DMS114 treated with DMSO at 0.1 percent for 48 hours (cell line): ENCODE data around the gene RPS6KA2.

Experiments used
- DNase-seq: peaks from one replicate; lab custom pipeline; 2025; ENCODE audit not compliant: unreplicated experiment; lab: John Stamatoyannopoulos, UW

The RPS6KA2 gene

DNA sequence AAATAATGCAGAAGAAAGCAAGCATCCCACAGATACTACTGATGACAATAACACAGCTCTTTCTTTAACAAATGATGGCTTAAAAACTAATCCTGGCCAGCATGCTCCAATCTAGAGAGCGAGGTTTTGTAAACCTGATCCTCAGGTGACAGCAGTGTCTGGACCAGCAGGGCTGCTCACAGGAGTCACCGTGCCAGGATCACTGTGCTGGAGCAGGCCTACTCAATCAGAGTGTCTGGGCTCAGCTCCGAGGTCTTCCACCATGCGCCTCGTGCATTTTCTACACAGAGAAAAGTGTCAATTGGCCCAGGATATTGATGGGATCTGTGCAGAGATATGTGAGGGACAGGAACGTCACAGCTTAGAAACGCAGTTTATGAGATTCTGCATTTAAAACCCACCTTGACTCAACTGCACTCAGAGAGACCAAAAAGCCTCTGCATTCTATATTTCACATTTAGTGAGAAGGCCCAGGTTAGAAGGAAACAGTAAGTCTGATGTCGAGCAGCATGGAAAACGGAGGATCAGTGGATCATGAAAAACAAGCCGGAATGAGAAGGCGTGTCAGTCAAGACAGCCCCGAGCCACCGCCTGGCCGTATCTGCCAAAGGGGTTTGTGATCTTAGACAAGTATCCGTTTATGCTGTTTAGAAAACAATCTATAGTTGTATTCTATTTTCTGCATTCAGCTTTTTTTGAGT lies 48.4 kb downstream of the RPS6KA2 start:
- no peak for DNase-seq

DNA sequence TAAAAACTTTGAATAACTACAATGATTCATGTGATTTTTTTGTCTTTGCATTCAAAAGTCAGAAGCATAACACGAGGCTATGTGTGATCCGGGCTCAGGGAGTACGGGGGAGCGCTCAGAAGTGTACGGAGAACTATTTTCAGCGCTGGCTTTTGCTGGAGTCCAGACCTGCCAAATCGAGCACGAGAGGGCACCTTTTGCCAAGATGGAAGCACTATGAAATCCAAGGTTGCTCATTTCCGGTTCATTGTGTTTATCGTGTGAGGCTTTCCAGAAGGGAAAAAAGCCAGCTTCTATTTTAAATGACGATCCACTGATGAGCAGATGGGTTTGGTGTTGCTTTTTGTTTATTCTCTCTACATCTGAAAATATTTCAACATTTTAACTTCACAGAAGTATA lies 51.8 kb downstream of the RPS6KA2 start:
- no peak for DNase-seq

DNA sequence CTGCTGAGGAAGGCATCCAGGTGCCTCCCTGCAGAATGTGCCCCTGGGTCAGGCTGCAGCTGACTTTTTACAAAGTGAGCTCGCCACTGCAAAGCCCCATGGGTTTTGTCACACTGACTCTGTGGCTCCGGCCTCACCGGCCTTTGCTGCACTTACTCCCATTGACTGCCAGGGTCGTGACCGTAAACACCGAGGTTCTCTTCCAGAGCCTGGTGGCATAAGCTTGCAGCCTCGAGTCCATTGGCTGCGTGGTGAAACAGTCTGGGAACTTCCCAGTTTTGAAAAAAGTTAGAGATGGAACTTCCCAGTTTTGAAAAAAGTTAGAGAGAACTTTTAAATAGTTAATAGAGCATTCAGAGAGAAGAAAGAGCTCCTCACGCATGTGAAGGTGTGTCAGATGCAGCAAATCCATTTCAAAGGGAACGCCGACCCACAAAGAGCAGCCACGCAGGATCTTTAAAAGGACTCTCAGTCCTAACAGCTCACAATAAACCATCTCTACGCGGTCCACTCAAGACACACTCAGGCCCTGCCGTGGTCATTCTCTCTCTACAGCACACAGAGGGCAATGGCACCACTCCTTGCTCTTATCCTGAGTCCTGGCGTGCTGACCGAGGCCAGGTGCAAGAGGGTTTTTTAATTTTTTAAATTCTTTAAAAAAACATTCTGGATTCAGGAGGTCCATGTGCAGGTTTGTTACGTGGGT lies 53.4 kb downstream of the RPS6KA2 start:
- no peak for DNase-seq

DNA sequence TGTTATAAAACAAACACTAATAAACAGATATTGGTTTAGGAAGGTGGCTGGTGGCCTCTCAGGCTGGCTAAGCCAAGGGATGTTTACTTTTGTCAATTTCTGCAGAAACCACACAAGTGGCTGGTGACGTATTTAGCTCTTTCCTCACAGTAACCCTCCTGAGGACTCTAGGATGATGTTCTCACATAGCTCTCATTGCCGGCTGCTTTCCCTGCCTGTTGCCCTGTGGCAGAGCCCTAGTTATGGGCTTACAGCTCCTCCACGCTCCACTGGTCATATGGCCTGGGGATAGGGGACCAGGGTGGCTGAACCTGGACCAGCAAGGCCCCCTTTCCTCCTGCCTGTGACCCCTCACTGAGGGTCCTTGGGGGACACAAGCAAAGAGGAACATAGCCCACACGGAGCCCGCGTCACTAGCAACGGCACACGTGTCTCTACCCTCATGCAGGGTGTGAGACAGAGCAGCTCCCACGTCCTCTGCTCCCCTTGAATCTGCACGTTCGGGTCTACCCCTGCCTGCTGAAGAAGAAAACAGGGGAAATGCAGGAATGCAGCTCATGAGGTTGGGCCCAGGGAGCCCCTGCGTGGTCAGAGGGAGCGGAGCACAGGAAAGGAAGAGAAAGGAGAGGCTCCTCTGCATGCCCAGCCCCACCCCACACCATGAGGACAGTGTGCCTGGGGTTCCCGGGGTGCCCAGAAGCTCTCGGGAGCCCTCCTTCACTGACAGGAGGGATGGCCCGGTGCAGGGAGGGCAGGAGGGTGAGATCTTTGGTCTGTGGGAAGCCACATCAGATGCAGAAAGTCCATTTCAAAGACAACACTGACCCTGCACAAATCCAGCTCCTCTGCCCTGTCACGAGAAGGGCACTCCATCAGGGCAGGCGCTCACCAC lies 54.4 kb downstream of the RPS6KA2 start:
- DNase-seq = no peak

DNA sequence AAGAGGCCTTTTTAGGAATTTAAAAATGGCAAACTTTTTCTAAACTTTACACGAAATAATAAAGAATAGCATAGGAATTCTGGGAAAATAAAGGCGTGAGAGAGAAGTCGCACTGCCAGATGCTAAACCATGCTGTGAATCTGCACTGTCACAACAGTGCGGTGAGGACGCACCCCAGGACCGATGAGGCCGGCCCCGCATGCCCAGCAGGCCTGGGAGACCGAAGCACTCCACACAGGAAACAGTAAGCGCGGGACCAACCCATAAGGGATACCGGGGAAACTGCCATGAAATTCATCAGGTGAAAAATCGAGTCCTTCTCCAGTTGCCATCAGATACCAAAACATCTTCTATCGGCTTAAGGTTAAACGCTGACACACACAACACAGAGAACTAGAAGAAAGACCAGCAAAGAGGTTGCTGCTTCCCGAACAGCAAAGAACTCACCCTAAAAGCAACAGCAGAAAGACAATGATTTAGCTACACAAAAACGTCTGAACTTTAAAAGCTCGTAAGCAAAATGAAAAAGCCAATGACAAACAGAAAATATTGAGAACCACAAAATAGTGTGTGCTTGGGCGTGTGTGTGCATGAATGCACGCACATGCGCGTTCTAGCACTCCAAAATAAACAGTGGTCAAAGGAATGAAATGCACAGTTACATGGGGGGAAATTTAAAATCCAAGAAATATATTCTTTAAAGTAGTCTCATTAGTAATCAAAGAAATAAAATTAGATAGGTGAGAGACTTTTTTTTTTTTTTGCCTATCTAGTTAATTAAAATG lies 55.9 kb downstream of the RPS6KA2 start:
- DNase-seq = no peak

DNA sequence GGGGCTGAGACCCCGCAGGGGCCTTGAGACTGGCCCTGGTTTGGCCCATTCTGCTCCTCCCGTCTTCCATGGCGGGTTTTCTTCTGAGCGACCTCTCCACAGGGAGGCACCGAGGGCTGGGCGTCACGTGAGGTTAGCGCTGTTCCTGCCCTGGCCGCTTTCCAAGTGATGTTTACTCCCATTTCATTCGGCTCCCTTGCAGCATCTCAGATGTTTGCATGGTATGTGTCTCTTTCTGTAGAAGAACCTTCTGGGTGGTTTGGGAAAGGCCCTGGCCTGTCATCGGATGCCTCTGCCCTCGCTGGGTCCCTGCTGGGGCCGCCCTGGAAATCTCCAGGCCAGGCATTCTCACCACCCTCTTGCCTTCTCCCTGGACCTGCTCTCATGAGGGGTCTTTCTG lies 57.8 kb downstream of the RPS6KA2 start:
- no peak for DNase-seq

DNA sequence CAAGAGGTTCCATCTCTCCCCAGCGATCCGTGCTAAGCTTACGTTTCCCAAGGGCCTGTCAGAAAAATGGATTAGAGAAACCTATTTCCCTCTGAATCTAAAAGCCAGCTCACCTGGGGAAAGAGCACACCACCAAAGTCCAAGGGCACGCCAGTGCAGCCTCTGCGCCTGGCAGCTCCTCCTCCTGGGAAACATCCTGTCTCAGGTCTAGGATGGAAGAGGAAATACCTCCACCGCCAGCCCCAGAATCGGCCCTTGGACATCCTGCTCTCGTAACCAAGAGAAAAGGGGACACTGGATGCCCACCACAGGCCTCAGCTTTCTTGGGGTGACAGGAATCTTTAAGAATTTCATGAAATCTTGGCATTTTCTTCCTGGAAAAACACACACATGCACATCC lies 59.2 kb downstream of the RPS6KA2 start:
- DNase-seq = no peak

DNA sequence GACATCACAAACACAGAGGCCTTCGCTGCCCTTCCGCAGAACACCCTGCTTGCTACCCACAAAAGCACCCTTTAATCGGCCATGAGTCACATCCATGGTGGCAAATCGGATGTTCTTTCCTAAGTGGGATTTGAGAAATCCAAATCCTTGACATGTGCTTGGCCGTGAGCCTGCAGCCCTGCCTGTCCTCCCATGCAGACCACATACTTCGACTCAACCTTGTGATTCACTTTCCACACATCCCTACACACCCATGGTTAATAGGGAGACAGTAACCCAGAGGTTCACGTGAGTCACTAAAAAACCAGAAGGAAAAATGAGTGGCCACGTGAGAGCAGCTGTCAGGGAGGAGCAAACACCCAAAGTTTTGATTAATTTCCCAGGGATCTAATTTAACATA lies 59.9 kb downstream of the RPS6KA2 start:
- no peak for DNase-seq

DNA sequence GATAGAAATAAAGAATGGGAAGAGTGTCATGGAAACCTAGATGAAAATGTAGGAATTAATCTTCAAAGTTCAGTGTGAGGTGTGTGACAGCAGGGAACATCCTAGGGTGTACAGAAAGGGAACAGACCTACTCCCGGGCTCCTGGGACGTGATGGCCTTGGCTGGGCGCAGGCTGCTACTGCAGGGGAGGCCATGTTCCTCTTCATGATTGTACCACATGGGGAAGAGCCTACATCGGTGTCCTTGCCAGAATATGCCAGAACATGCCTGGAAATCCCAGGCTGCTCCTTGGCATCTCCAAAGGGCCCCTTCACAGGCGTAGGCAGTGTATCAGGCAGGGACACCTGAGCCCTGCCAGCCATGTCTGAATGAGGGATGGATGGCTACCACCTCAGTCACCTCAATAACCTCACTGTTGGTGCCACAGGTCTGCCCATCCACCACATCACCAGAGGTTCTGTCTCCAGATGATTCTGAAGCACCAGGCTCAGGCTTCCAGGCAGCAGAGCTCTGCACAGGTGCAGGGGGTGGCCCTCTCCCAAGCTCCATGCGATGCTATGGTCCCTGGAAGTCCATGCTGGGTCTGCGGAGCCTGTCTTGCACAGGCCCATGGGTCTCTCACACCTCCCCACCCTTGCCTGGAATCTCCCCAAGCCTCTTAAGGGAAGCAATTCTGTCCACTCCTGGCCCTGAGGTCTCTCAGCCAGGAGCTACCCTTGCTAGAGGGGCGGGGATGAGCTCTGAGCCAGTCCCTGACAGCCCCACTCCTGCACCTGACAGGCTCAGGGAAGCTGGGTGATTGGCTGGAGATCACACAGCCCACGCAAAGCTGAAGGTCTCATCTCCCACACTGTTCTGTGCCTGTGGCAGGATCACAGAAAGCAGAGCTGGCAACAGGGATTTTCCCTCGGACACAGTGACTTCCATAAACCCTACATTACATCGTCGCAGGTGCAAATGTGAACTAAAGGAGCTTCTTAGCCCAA lies 60.7 kb downstream of the RPS6KA2 start:
- DNase-seq = no peak

DNA sequence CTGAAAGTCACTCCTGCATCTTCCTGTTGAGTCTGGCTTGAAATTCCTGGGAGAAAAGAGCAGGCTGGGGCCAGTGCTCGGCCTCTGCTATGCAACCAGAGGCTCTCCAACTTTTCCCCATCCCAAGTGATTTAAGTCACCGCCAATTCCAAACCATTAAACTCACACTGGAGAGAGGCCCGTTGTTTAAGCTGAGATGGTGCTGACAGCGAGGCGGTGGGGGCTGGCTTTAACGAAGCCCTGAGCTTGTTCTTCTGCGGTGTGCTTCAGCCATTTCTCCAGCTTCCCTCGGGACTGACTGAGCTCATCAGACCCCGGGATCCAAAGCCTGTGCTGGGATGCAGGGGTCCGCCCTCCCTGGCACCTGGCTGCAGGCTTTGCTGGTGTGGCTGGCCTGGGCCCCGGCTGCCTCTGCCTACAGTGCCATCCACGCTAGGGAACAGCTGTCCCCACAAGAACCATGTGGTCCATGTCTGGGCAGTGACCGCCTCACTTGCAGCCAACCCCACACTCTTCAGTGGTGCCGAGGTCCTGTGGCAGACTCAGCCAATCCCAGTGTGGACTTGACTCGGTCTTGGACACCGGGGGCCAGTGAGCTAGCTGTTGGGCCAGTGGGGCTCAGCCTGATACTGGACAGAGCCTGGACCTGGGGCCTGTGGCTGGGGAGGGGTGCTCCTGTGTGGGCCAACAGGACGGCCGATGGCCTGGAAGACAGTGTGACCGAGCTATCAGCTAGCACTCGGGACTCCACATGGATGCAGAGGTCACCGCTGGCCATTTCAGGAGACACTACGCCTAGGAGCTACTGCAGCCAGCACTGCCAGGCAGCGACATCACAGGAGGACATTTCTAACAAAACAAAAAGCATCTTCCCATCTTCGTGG lies 61.7 kb downstream of the RPS6KA2 start:
- DNase-seq = no peak

DNA sequence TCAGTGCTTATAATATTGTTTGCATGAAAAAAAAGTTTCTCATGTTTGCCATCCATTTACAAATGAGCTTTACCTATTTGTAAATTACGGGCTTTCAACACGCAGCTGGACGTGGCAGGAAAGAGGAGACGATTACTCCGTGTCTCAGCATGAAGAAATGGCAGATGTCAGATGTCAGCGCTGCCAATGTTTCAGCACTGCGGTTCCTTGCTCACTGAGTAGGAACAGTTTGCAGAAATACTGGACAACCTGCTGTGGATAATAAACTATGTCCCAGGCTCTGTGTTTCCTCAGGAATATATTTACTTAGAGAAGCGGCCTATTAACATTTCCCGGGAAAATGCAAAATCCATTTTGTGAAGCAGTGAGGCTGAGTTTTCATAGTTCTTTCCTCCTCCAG lies 63.2 kb downstream of the RPS6KA2 start:
- no peak for DNase-seq

DNA sequence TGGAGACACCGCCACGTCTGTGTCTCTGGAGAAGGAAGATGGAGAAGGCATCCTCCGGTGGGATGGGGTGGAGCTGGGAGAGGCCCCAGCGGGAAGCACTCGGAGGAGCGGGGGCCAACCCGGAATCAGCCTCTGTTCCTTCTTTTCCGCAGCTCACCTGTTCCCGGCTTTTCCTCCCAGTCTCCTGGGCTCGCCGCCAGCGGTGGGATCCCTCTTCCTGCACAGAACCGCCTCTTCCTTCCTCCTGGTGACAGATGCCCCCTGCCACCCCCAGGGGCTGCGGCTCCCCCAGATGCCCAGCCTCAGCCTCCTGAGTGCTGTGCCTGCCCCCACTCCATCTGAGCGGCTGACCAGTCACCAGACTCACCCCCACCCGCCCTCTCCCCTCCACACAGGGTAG lies 63.9 kb downstream of the RPS6KA2 start:
- DNase-seq = no peak

DNA sequence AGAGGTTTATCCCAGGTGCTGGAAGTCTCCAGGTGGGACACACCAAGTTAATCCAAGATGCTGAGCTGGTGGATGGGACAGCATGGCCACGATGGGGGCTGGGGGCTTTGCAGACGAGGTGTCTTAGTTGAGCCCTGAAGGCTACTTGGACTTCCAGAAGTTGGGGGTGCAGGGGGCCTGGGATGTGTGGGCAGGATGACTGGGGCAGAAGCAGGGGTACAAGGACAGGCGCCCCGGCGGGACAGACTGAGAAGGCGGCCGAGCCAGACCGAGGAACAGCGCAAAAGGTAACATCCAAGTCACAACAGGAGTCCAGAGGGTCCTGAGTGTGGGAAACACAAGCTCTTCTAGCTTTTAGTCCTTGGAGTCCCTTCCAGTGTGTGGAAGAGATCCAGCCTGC lies 64.3 kb downstream of the RPS6KA2 start:
- no peak for DNase-seq

DNA sequence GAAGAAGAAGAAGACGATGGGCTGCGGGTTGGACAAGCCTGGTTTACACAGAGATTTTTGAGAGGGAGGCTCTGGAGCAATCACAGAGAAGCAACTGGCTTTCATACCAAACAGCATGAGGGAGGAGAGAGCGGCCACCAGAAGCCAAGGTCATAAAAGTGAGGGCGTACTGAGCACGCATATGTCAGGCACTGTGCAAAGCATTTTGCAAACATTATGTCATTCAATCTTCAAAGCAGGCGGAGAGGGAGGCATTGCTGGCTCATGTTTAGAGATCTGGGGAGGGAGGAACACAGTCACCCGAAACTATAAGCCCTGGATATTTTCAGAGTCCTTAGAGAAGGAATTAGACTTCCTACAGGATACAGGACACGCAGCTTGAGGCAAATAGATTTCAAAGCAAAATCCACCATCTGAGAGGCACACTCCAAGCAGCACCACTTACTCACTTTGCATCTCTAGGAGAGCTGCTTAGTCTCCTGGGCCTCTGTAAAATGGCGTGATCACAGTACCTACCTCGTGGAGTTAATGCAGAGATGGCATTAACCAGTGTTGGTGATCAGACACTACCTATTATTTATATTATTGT lies 65.2 kb downstream of the RPS6KA2 start:
- DNase-seq = no peak

DNA sequence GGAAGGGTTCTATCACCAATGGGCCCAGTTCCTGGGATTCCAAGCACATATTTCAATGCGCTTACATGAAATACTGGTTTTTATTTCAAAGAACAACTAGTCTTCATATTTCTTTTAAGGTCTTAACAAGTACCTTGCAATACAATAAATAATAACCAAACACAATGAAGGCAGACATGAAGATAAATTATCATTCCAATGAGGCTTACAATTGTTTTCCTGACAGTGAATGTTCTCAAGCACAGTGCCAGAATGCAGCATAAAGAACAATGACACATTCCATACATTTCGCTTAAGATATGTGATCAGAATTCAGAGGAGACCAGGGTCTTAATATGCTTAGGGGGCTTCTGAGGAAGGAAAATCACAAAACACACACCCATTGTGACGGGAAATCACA lies 66.8 kb downstream of the RPS6KA2 start:
- DNase-seq = no peak

DNA sequence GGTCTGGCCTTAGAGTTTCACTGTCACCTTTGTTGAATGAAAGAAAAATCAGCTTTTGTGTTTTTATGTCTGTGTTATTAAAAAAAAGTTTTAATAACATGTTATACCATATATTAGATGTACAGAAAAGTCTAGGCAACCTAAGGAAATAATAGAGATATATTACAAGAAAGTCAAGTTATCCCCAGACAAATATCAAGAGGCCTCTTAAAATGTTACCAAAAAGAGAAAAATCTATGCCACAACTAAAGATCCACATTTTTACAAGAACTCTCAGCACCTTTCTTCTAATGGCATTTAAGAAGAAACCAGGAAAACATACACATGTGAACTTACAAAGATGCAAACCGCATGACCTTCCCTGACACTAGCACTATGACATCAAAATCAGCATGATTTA lies 67.4 kb downstream of the RPS6KA2 start:
- no peak for DNase-seq

DNA sequence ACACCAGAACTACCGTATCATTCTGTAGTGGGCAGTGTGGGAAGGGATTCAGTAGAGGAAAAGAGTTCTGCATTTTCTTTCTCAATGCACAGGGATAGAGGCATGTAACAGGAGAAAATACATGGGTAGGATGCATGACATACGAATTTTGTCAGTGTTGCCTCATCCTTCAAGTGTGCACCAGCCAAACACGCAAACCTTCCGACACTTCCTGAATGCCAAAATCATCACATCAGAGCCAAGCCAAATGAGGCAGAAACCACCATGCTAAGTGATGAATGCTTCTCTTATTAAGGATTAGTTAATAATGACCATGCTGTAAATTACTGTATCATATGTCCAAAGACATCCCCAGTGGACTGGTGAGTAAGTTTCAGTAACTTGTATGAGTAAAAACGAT lies 67.8 kb downstream of the RPS6KA2 start:
- no peak for DNase-seq

DNA sequence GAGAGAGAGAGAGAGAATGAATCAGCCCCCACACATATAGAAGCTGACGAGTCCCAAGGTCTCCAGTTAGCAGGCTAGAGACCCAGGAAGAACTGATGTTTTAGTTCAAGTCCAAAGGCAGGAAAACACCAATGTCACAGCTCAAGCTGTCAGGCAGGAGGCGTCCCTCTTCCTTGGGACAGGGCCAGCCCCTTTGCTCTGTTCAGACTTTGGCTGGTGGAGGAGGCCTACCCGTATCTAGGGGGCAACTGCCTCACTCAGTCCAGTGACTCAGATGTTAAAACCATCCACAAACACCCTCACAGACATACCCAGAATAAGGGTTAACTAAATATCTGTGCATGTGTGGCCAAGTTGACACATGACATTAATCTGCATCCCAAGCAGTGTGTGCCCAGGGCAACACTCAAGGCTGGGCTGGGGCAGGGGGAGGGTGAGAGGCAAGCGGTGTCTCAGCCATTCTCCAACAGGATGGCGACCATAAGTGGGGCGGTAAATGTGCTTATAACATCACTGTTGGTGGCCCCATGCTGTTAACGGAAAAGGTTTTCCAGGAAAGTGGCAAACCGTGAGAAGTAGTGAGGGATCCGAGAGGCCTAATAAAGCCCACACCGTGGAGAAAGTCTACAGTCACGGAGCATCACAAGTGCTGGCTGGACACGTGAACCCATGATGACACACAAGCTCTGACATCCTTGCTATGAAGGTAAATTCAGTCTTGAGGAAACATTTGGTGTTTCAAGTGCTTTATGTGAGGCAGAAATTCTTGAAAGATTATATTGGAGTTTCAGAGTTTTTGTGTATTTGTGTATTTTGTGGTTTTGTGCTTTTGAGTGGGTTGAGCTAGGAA lies 68.7 kb downstream of the RPS6KA2 start:
- DNase-seq = no peak
